ENCODE data around the gene PARN.
"Not testable (repeated sequence)": the region's sequence is repeated elsewhere in the genome, so short reads cannot be mapped to it uniquely, and the experiment has no call there.

The PARN gene

GRCh38 chr16:14420721-14421488 is 209.2 kb downstream of the PARN start:
- no peak for DNase-seq (ENCODE audit: low spot score in 2 of 2)
- no peaks in the 10 kb centered on the region for H3K9me3 ChIP-seq
- no peak overlapping the region for H3K4me3 ChIP-seq
- H3K27me3 ChIP-seq (ENCODE audit: low read depth): no peaks in the 10 kb centered on the region
- in situ Hi-C loops (cut with MboI; ENCODE audit: low sequenced_read_pairs): no loop called here
- no peaks in the 10 kb centered on the region for H3K36me3 ChIP-seq (replicated peaks)
- no peaks in the 10 kb centered on the region for H3K4me1 ChIP-seq

- DNase-seq (ENCODE audit: low spot score in 2 of 2); H3K9me3 ChIP-seq; in situ Hi-C loops (cut with MboI; ENCODE audit: low sequenced_read_pairs): not testable (repeated sequence)
Measured at GRCh38 chr16:14420243-14420642, 209.8 kb downstream of the PARN start.

GRCh38 chr16:14419817-14420216 is 210.2 kb downstream of the PARN start:
- DNase-seq (ENCODE audit: low spot score in 2 of 2): no peak
- H3K4me3 ChIP-seq: no peak overlapping the region
- H3K27me3 ChIP-seq (ENCODE audit: low read depth): no peaks in the 10 kb centered on the region
- in situ Hi-C loops (cut with MboI; ENCODE audit: low sequenced_read_pairs): loop anchor here (10.0 kb wide), 1 partner anchor 65 kb away; no protein-coding TSS in a partner anchor
- H3K9me3 ChIP-seq: no peaks in the 10 kb centered on the region
- H3K4me1 ChIP-seq: no peaks in the 10 kb centered on the region
- H3K36me3 ChIP-seq (replicated peaks): no peaks in the 10 kb centered on the region

More at GRCh38 chr16:14420243-14420642, 209.8 kb downstream of the PARN start:
- not testable (repeated sequence) for H3K36me3 ChIP-seq (replicated peaks); H3K4me1 ChIP-seq; H3K27me3 ChIP-seq (ENCODE audit: low read depth); H3K4me3 ChIP-seq

DNA sequence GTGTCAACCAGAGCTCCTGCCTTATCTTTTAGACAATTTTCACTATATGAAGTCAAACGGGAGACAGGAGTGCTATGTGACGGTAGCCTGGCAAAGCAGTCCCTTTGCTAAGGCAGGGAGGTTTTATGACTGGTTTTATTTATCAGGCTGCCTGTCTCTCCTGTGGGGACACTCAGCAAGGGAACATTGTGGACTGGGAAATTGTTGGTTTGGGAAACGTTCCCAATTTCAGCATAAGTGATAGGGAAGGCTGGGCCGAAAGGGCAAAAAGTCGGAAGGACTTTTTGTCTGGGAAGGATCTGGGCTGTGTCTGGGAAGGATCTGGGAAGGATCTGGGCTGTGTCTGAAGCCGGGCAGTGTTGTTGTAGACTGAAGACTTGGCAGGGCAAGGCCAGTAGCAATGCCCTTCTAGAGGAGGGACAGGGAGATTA is 211.2 kb downstream of the PARN start:
- Histone ChIP-seq H3K4me3 (no peak overlapping the region), H3K4me1 (no peaks in the 10 kb centered on the region), H3K27me3 (ENCODE audit: low read depth) (no peaks in the 10 kb centered on the region), H3K36me3 (replicated peaks) (no peaks in the 10 kb centered on the region), H3K9me3 (no peaks in the 10 kb centered on the region)
- in situ Hi-C loops (cut with MboI; ENCODE audit: low sequenced_read_pairs): loop anchor here (10.0 kb wide), 1 partner anchor 64 kb away; no protein-coding TSS in a partner anchor
- no peak for DNase-seq (ENCODE audit: low spot score in 2 of 2)

DNA sequence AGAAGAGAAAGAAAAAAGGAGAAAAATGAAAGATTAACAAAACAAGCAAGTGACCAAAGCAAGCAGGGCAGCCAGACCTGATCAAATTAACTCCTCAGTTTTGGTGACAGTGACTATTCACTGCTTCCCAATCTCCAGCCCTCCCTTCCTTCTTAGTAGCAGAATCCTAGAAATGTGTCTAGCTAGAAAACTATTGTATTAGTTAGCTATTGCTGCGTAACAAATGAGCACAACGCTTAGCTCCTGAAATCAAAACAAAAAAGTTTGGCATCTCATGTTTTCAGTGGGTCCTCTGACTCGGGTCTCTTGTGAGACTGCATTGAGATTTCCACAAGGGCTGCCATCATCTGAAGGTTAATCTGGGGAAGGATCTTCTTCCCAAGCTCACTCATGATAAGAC is 213.9 kb downstream of the PARN start:
- Histone ChIP-seq H3K4me1 (no peaks in the 10 kb centered on the region), H3K36me3 (replicated peaks) (no peaks in the 10 kb centered on the region), H3K4me3 (no peak overlapping the region), H3K27me3 (ENCODE audit: low read depth) (no peaks in the 10 kb centered on the region), H3K9me3 (no peaks in the 10 kb centered on the region)
- DNase-seq (ENCODE audit: low spot score in 2 of 2): no peak
- in situ Hi-C loops (cut with MboI; ENCODE audit: low sequenced_read_pairs): loop anchor here (10.0 kb wide), 1 partner anchor 61 kb away; no protein-coding TSS in a partner anchor

DNA sequence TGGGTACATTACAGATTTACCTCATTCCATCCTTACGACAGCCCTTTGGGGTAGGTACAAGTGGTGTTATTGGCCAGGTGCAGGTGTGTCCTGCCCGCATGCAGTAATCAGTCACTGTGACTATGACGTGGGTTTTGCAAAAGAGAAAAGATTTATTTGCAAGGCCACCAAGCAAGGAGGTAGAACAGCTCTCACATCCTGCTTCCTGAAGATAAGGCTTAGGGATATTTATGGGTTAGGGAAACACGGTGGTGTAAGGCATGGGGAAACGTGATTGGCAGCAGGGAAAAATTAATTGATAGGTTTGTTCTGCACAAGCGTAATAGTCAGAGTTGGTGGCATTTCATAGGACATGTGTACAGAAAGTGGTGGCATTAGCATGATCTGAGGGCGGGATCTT is 214.8 kb downstream of the PARN start:
- no peak overlapping the region for H3K4me3 ChIP-seq
- H3K36me3 ChIP-seq (replicated peaks): no peaks in the 10 kb centered on the region
- H3K27me3 ChIP-seq (ENCODE audit: low read depth): no peaks in the 10 kb centered on the region
- no peak for DNase-seq (ENCODE audit: low spot score in 2 of 2)
- in situ Hi-C loops (cut with MboI; ENCODE audit: low sequenced_read_pairs): loop anchor here (10.0 kb wide), 1 partner anchor 60 kb away; no protein-coding TSS in a partner anchor
- H3K9me3 ChIP-seq: no peaks in the 10 kb centered on the region
- H3K4me1 ChIP-seq: no peaks in the 10 kb centered on the region

GRCh38 chr16:14409563-14409962 is 220.5 kb downstream of the PARN start:
- no peak overlapping the region for H3K4me3 ChIP-seq
- no peak for DNase-seq (ENCODE audit: low spot score in 2 of 2)
- no peaks in the 10 kb centered on the region for H3K36me3 ChIP-seq (replicated peaks)
- no peaks in the 10 kb centered on the region for H3K27me3 ChIP-seq (ENCODE audit: low read depth)
- H3K9me3 ChIP-seq: no peaks in the 10 kb centered on the region
- H3K4me1 ChIP-seq: no peaks in the 10 kb centered on the region
- in situ Hi-C loops (cut with MboI; ENCODE audit: low sequenced_read_pairs): no loop called here

DNA sequence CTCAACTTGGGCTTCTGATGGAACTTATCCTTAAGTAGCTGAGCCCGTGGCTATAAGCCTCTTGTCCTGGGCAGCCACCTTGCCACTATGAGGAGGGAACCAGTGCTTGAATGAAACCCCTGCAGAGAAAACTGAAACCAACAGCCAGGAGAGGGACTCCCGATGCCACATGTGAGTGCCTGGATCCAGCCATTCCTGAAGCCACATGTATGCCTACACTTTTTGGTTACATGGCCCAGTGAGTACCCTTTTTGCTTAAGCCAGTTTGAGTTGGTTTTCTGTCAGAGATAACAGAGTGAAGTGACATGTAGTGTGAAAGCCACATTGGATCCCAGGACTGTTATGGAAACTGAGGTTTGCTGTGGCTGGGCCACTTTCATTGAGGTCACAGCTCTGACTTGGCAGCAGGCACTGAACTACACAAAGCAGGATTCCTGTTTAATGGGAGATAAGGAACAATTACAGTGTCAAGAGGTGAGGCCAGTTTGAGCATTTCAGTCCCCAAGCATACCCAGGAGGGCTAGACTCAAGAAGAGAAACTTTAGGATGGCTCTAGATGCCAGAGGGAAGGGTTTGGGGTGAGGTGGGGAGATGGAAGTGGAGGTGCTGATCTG is 222.2 kb downstream of the PARN start:
- H3K36me3 ChIP-seq (replicated peaks): no peaks in the 10 kb centered on the region
- H3K27me3 ChIP-seq (ENCODE audit: low read depth): no peaks in the 10 kb centered on the region
- in situ Hi-C loops (cut with MboI; ENCODE audit: low sequenced_read_pairs): no loop called here
- no peak overlapping the region for H3K4me3 ChIP-seq
- DNase-seq (ENCODE audit: low spot score in 2 of 2): no peak
- H3K4me1 ChIP-seq: no peaks in the 10 kb centered on the region
- H3K9me3 ChIP-seq: no peaks in the 10 kb centered on the region

DNA sequence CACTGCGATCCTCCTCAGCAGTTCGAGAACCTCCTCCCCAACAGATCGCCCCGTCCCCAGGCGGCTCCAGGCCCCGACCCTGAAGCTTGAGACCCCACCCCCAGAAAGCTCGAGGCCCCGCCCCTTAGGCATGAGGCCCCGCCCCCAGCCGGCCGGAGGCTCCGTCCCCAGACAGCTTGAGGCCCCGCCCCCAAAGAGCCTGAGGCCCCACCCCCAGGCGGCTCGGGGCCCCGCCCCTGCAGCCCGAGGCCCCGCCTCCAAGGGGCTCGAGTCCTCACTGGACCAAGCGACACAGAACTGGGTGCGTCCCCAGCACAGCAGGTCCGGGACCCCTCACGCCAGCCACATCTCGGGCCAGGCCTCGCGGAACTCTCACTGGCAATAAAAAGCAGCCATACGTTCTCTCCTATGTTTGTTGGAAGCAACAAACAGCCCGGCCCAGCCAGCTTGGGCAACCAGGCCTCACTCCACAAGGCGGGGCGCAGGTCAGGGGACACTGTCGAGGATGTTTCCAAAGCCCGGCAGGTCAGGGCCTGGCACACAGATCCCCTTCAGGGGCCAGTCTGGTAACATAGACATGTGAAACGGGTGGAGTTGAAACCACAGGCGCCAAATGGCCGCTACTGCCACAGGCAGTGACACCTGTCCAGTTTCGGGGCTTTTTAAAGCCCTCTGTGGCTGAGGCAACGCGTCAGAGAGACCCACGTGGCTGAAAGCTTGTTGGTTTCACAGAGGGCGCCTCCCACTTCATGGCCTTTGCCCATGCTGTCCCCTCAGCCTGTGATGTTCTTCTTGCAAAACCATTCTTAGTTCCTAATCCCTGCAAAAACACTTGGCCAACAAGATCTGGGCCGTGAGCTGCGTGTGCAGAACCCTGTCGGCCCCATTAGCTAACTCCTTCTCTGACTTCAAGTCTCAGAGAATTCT is 224.2 kb downstream of the PARN start:
- H3K4me3 ChIP-seq: no peak overlapping the region

GRCh38 chr16:14403001-14403389 is 227.1 kb downstream of the PARN start:
- H3K4me3 ChIP-seq; H3K9me3 ChIP-seq; DNase-seq (ENCODE audit: low spot score in 2 of 2); H3K36me3 ChIP-seq (replicated peaks); H3K4me1 ChIP-seq; in situ Hi-C loops (cut with MboI; ENCODE audit: low sequenced_read_pairs); H3K27me3 ChIP-seq (ENCODE audit: low read depth): not testable (repeated sequence)

More for the DNA sequence above, 224.2 kb downstream of the PARN start:
- Histone ChIP-seq H3K4me1 (no peaks in the 10 kb centered on the region), H3K27me3 (ENCODE audit: low read depth) (no peaks in the 10 kb centered on the region), H3K36me3 (replicated peaks) (no peaks in the 10 kb centered on the region), H3K9me3 (no peaks in the 10 kb centered on the region)
- in situ Hi-C loops (cut with MboI; ENCODE audit: low sequenced_read_pairs): no loop called here
- peak in 1 of 2 experiments; percentile 59 for DNase-seq (ENCODE audit: low spot score in 2 of 2)

GRCh38 chr16:14402114-14403000 is 227.7 kb downstream of the PARN start:
- H3K4me1 ChIP-seq; H3K4me3 ChIP-seq; H3K36me3 ChIP-seq (replicated peaks); H3K27me3 ChIP-seq (ENCODE audit: low read depth); in situ Hi-C loops (cut with MboI; ENCODE audit: low sequenced_read_pairs); H3K9me3 ChIP-seq; DNase-seq (ENCODE audit: low spot score in 2 of 2): not testable (repeated sequence)

DNA sequence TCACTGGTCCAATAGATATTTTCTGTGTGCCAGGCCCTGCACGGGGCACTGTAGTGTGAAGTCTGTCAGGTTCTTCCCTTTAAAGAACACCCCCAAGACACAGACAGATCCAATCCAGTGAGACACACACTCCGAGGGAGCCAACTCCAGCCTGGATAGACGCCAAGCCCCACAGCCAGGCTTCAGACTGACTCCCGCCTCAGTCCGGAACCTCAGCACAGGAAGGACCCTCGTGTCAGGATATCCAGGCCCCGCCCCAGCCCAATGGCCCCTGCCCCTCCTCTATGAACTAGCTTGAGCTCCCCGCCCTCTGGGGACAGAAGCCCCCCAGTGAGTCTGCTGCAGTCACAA is 228.4 kb downstream of the PARN start:
- H3K4me1 ChIP-seq; H3K36me3 ChIP-seq (replicated peaks); H3K27me3 ChIP-seq (ENCODE audit: low read depth); H3K9me3 ChIP-seq; H3K4me3 ChIP-seq; DNase-seq (ENCODE audit: low spot score in 2 of 2); in situ Hi-C loops (cut with MboI; ENCODE audit: low sequenced_read_pairs): not testable (repeated sequence)

All from HAP-1 (cell line).